22Rv1 (cell line): ENCODE measurements around the gene TRAF7.

Experiments
- H3K27ac ChIP-seq: fragments of 450-650 bp; 2 replicates; pipeline ENCODE4 v1.5.1; 2017
- CTCF ChIP-seq: fragments of 450-650 bp; IDR thresholded peaks from 2 replicates; pipeline ENCODE4 v1.5.1; 2017; ENCODE audit warnings: mild to moderate bottlenecking
- ZFX ChIP-seq: fragments of 450-650 bp; IDR thresholded peaks from 2 replicates; pipeline ENCODE4 v1.6.1; 2017; ENCODE audit warnings: antibody characterized with exemption, borderline replicate concordance

The TRAF7 gene

GRCh38 chr16:2226245-2226793 is 70.7 kb downstream of the TRAF7 start:
- no peak for TF ChIP-seq CTCF
- no peak for TF ChIP-seq ZFX
- H3K27ac ChIP-seq: peak overlapping the region; percentile 95

- no peak for TF ChIP-seq CTCF
- no peak for TF ChIP-seq ZFX
- peak overlapping the region; percentile 95 for H3K27ac ChIP-seq
Measured at GRCh38 chr16:2226918-2227317, 71.3 kb downstream of the TRAF7 start.
